PC-3 (cell line): ENCODE data around the gene ELK4. TPM values are rescaled to one million over a fixed set of nuclear protein-coding genes. Genes with fewer than 3 reads are reported as not detected.

Experiments used
- ATAC-seq: fragments of 200-7000 bp; cut with Tn5 transposase; 2 replicates; pipeline ENCODE4 v1.9.1; 2020; ENCODE audit warnings: mild to moderate bottlenecking, moderate library complexity
- BruUV-seq: library from RNA; stranded (reverse); fragments of 400-500 nt; replicated peaks from 2 replicates; lab custom pipeline; 2021; lab: Mats Ljungman, UMichigan
- CTCF ChIA-PET: fragments of 300-600 bp; sonication (Branson Sonifier 250); formaldehyde crosslinking; loops from one replicate; lab custom pipeline; 2022; ENCODE audit warnings: antibody characterized with exemption; lab: Charles Lee
- POLR2A ChIA-PET: fragments of 300-600 bp; sonication (Branson Sonifier 250); formaldehyde crosslinking; loops from one replicate; lab custom pipeline; 2022; ENCODE audit warnings: antibody characterized with exemption; ENCODE audit not compliant: unreplicated experiment; lab: Charles Lee
- DNase-seq: peaks from one replicate; pipeline ENCODE4 v3.0.0-alpha.2; 2015
- H2AFZ ChIP-seq: fragments of 300-600 bp; sonication (generic); 2 replicates; pipeline ENCODE4 v1.6.0; 2016; ENCODE audit warnings: antibody characterized with exemption, low read length
- H3F3A ChIP-seq: fragments of 300-600 bp; sonication (generic); one replicate; pipeline ENCODE4 v1.6.0; 2017; ENCODE audit warnings: antibody characterized with exemption, low read length, control low read depth, mild to moderate bottlenecking; ENCODE audit not compliant: unreplicated experiment
- H3K27ac ChIP-seq: fragments of 300-600 bp; sonication (generic); 2 replicates; pipeline ENCODE4 v1.5.1; 2016; ENCODE audit warnings: mild to moderate bottlenecking, low read length
- H3K27me3 ChIP-seq: fragments of 300-600 bp; sonication (generic); 2 replicates; pipeline ENCODE4 v1.6.1; 2016; ENCODE audit warnings: low read length, mixed read lengths
- H3K36me3 ChIP-seq: fragments of 300-600 bp; sonication (generic); 2 replicates; pipeline ENCODE4 v1.6.1; 2016; ENCODE audit warnings: low read depth, mixed run types, low read length, mixed read lengths
- H3K4me1 ChIP-seq: fragments of 300-600 bp; sonication (generic); 2 replicates; pipeline ENCODE4 v1.5.1; 2016; ENCODE audit warnings: low read length; ENCODE audit not compliant: insufficient read depth
- H3K4me2 ChIP-seq: fragments of 300-600 bp; sonication (generic); 2 replicates; pipeline ENCODE4 v1.6.0; 2016; ENCODE audit warnings: low read length
- H3K4me3 ChIP-seq: fragments of 300-600 bp; sonication (generic); 2 replicates; pipeline ENCODE4 v1.5.1; 2016; ENCODE audit warnings: mild to moderate bottlenecking, low read length, mixed read lengths
- H3K79me2 ChIP-seq: fragments of 300-600 bp; sonication (generic); 2 replicates; pipeline ENCODE4 v1.6.1; 2017; ENCODE audit warnings: low read length, mixed read lengths
- H3K9ac ChIP-seq: fragments of 300-600 bp; sonication (generic); 2 replicates; pipeline ENCODE4 v1.6.0; 2016; ENCODE audit warnings: mild to moderate bottlenecking, low read length
- H3K9me2 ChIP-seq: fragments of 300-600 bp; sonication (generic); replicated peaks from 2 replicates; pipeline ENCODE4 v1.6.1; 2016; ENCODE audit warnings: mixed run types, low read length, mixed read lengths
- H3K9me3 ChIP-seq: fragments of 300-600 bp; sonication (generic); 2 replicates; pipeline ENCODE4 v1.6.1; 2016; ENCODE audit warnings: low read length, mixed read lengths
- H4K20me1 ChIP-seq: fragments of 300-600 bp; sonication (generic); 2 replicates; pipeline ENCODE4 v1.6.1; 2016; ENCODE audit warnings: low read length, mixed read lengths
- EZH2 ChIP-seq: fragments of 300-600 bp; sonication (generic); IDR thresholded peaks from one replicate; pipeline ENCODE4 v1.6.1; 2017; ENCODE audit warnings: antibody characterized with exemption, mild to moderate bottlenecking, low read length; ENCODE audit not compliant: unreplicated experiment
- EZH2phosphoT487 ChIP-seq: fragments of 300-600 bp; sonication (generic); IDR thresholded peaks from 2 replicates; pipeline ENCODE4 v1.6.1; 2018; ENCODE audit warnings: mild to moderate bottlenecking, antibody characterized with exemption, low read length, borderline replicate concordance
- intact Hi-C: fragments of 100-400 bp; cut with micrococcal nuclease; formaldehyde crosslinking; loops from 2 replicates; pipeline ENCODE4 v1.9.0; 2023
- total RNA-seq: library from RNA; depleted of rRNA; stranded (reverse); fragments of >200 nt; gene quantifications from 2 replicates; pipeline ENCODE4 v1.2.3, GENCODE V29; 2014
- TF ChIP-seq, protein P1 (sequence below): fragments of 300-600 bp; sonication (generic); conservative IDR thresholded peaks from 2 replicates; pipeline ENCODE4 v1.5.1; 2017; ENCODE audit warnings: antibody characterized with exemption, low read depth, mild to moderate bottlenecking, low read length

Gene ELK4
- total RNA-seq, 1 experiment from 2014 or later = 16.3 TPM

DNA sequence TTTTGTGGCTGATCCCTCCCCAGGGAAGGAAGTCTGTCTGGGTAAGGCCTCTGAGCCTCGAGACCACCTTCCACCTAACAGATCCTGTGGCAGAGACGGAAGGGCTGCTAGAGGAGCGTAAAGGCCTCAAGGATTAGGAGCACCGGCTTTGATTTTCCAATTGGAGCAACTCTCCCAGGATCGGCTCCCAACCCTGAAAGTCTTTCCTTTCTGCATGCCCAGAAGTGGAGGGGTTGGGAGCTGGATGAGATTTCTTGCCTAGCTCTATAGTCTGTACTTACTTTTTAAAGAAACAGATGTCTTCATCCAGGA lies 41.4 kb downstream of the ELK4 start:
- no TSS peak for BruUV-seq
- H3K9ac ChIP-seq = no peak overlapping the region
- no peaks in the 10 kb centered on the region for H4K20me1 ChIP-seq
- no peak overlapping the region for H3K4me2 ChIP-seq
- H3K9me2 ChIP-seq = no peaks in the 10 kb centered on the region
- ChIA-PET CTCF (interaction anchor here (0.6 to 2.3 kb wide), 2 partner anchors 15 to 69 kb away, joined by 3 to 18 read pairs; no protein-coding TSS in a partner anchor), POLR2A (no interaction called here)
- H3K4me1 ChIP-seq = peaks cover 3% of the 10 kb centered on the region; the same call in 1 of the 2 replicates
- no peaks in the 10 kb centered on the region for H3F3A ChIP-seq
- no peak overlapping the region for H3K4me3 ChIP-seq
- no peak overlapping the region for H2AFZ ChIP-seq
- no peak overlapping the region for H3K27ac ChIP-seq
- ATAC-seq (no peak), DNase-seq (no peak)
- no peaks in the 10 kb centered on the region for H3K27me3 ChIP-seq
- H3K36me3 ChIP-seq = no peaks in the 10 kb centered on the region
- no peaks in the 10 kb centered on the region for H3K9me3 ChIP-seq
- no peaks in the 10 kb centered on the region for H3K79me2 ChIP-seq
- intact Hi-C loops = no loop called here
- TF ChIP-seq, protein P1, sequence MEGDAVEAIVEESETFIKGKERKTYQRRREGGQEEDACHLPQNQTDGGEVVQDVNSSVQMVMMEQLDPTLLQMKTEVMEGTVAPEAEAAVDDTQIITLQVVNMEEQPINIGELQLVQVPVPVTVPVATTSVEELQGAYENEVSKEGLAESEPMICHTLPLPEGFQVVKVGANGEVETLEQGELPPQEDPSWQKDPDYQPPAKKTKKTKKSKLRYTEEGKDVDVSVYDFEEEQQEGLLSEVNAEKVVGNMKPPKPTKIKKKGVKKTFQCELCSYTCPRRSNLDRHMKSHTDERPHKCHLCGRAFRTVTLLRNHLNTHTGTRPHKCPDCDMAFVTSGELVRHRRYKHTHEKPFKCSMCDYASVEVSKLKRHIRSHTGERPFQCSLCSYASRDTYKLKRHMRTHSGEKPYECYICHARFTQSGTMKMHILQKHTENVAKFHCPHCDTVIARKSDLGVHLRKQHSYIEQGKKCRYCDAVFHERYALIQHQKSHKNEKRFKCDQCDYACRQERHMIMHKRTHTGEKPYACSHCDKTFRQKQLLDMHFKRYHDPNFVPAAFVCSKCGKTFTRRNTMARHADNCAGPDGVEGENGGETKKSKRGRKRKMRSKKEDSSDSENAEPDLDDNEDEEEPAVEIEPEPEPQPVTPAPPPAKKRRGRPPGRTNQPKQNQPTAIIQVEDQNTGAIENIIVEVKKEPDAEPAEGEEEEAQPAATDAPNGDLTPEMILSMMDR = no peak
- TF ChIP-seq EZH2phosphoT487 (no peak), EZH2 (no peak)

DNA sequence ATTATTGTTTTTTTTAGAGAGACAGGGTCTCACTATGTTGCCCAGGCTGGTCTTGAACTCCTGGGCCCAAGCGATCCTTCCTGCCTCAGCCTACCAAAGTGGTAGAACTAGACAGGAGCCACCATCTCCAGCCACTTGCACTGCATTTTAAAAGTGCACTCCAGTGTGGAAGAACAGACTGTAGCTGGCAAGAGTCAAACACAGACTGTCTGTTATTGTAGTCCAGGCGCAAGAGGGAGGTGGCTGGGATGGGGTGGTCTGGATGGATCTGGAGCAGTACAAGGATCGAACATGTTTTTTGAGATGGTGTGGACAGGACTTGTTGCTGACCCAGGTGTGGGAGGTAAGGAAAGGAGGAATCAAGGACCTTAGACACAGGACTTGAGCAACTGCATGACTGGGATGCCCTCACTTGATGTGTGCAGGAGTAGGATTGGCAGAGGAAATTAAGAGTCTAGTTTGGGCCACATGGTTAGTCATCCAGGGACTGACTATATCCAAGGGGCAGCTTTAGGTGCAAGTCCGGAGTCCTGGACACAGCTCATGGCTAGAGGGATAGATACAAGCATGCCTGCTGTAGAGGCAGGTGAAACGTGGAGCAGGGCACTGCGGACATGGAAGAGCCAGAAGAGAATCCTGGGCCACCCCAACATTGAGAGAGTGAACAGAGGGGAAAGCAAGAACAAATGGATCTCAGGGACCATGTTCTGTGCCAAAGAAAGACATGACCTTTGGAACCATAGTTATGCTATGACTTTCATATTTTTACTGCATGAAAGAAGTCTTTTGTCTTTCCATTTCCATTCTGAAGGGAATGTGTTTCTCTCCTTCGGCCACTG lies 42.0 kb downstream of the ELK4 start:
- Histone ChIP-seq H3K79me2 (no peaks in the 10 kb centered on the region), H3K4me3 (no peak overlapping the region), H3K27ac (no peak overlapping the region), H3K9me2 (no peaks in the 10 kb centered on the region), H3K36me3 (no peaks in the 10 kb centered on the region), H3K9ac (no peak overlapping the region), H3K9me3 (no peaks in the 10 kb centered on the region), H3K27me3 (no peaks in the 10 kb centered on the region), H3K4me2 (no peak overlapping the region), H3K4me1 (peaks cover 3% of the 10 kb centered on the region; the same call in 1 of the 2 replicates), H4K20me1 (no peaks in the 10 kb centered on the region), H3F3A (no peaks in the 10 kb centered on the region), H2AFZ (no peak overlapping the region)
- BruUV-seq = no TSS peak
- DNase-seq (no peak), ATAC-seq (0 out of 2 replicates have a peak, but pooled peaks have one; percentile 2)
- ChIA-PET POLR2A (no interaction called here), CTCF (interaction anchor here (0.6 to 1.6 kb wide), 3 partner anchors 14 to 121 kb away, joined by 3 to 9 read pairs (median 3); no protein-coding TSS in a partner anchor)
- intact Hi-C loops = no loop called here
- TF ChIP-seq, protein P1 = no peak
- TF ChIP-seq EZH2phosphoT487 (no peak), EZH2 (no peak)

DNA sequence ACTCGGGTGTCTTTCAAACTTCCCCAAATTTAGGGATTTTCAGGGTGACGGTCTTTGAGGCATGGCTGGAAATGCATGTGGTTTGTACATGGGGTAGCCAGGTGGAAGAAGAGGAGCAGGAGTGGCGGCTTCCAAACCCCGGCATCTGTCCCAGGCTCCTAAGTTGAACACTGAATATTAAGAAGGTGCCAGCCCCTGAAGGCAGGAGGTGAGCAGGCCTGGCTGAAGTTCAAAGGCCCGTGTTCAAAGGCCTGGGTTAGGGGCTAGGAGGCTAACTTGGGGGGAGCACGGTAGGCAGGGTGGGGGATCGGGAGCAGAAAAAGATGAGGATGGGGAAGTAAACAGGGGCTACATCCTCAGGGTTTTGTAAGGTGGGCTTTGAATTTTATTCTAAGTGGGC lies 42.8 kb downstream of the ELK4 start:
- H3K9ac ChIP-seq = no peak overlapping the region
- no peaks in the 10 kb centered on the region for H4K20me1 ChIP-seq
- ChIA-PET POLR2A (no interaction called here), CTCF (interaction anchor here (1.1 to 1.8 kb wide), 5 partner anchors 44 to 122 kb away, joined by 3 to 9 read pairs (median 4); no protein-coding TSS in a partner anchor)
- H3K79me2 ChIP-seq = no peaks in the 10 kb centered on the region
- H3K9me2 ChIP-seq = no peaks in the 10 kb centered on the region
- H3F3A ChIP-seq = no peaks in the 10 kb centered on the region
- H3K9me3 ChIP-seq = no peaks in the 10 kb centered on the region
- no peak overlapping the region for H2AFZ ChIP-seq
- ATAC-seq (no peak), DNase-seq (no peak)
- intact Hi-C loops = no loop called here
- no peak for TF ChIP-seq EZH2phosphoT487
- TF ChIP-seq, protein P1 = no peak
- TF ChIP-seq EZH2 = no peak
- H3K4me2 ChIP-seq = no peak overlapping the region
- BruUV-seq = no TSS peak
- H3K27me3 ChIP-seq = no peaks in the 10 kb centered on the region
- no peak overlapping the region for H3K4me3 ChIP-seq
- peaks cover 3% of the 10 kb centered on the region; the same call in 1 of the 2 replicates for H3K4me1 ChIP-seq
- H3K36me3 ChIP-seq = no peaks in the 10 kb centered on the region
- no peak overlapping the region for H3K27ac ChIP-seq
